ENCODE results near the gene TNFRSF4.

Gene TNFRSF4

GRCh38 chr1:1166642-1167397, 47.1 kb downstream of the TNFRSF4 start:
- no peak for DNase-seq

- no peak for DNase-seq
These were observed 48.0 kb downstream of the TNFRSF4 start for GRCh38 chr1:1165900-1166421.

GRCh38 chr1:1165485-1165884, 48.5 kb downstream of the TNFRSF4 start:
- DNase-seq: no peak

GRCh38 chr1:1164701-1165451, 49.1 kb downstream of the TNFRSF4 start:
- no peak for DNase-seq

- DNase-seq: no peak
These were observed 49.6 kb downstream of the TNFRSF4 start for GRCh38 chr1:1164361-1164700.

- no peak for DNase-seq
These were observed 50.3 kb downstream of the TNFRSF4 start for GRCh38 chr1:1163538-1164070.

- no peak for DNase-seq
These were observed 51.1 kb downstream of the TNFRSF4 start for GRCh38 chr1:1162597-1163537.

- DNase-seq: no peak
These were observed 52.3 kb downstream of the TNFRSF4 start for GRCh38 chr1:1161683-1162079.
